Psoas muscle (tissue), 8 donors: Measurements from ENCODE around the gene TNPO2. TPM values are rescaled to one million over a fixed set of nuclear protein-coding genes. Genes with fewer than 3 reads are reported as not detected.

Source experiments
- ATAC-seq, 4 donors: fragments of 200-7000 bp; cut with Tn5 transposase; one replicate each; pipeline ENCODE4 v1.9.1; 2020; ENCODE audit warnings: moderate library complexity in 3 of 4, mild to moderate bottlenecking in 2 of 4
- DNase-seq, 2 donors: peaks; one replicate each; pipeline ENCODE4 v3.0.0-alpha.2; 2020
- H3K27ac ChIP-seq: fragments of 200-600 bp; one replicate; pipeline ENCODE4 v1.8.0; 2022
- H3K27me3 ChIP-seq, 3 donors: fragments of 200-600 bp in 1 of 3; one replicate each; pipeline versions ENCODE4 v1.6.1 to v1.8.0; 2013 to 2022; ENCODE audit warnings: low read length in 2 of 3, mild to moderate bottlenecking in 2 of 3, moderate library complexity in 1 of 3; ENCODE audit not compliant: insufficient read depth in 3 of 3
- H3K36me3 ChIP-seq, 2 donors: fragments of 200-600 bp in 1 of 2; one replicate each; pipeline versions ENCODE4 v1.6.1 to v1.8.0; 2013 to 2022; ENCODE audit warnings: low read depth in 1 of 2, mild to moderate bottlenecking in 1 of 2, moderate library complexity in 1 of 2; ENCODE audit not compliant: insufficient read depth in 1 of 2
- H3K4me1 ChIP-seq: fragments of 200-600 bp; one replicate; pipeline ENCODE4 v1.8.0; 2022
- H3K4me3 ChIP-seq: fragments of 200-600 bp; one replicate; pipeline ENCODE4 v1.8.0; 2022; ENCODE audit warnings: mild to moderate bottlenecking
- H3K9me3 ChIP-seq: fragments of 200-600 bp; one replicate; pipeline ENCODE4 v1.8.0; 2022
- CTCF ChIP-seq: fragments of 200-600 bp; IDR thresholded peaks from one replicate; pipeline ENCODE4 v1.8.0; 2022; ENCODE audit warnings: antibody characterized with exemption
- WGBS, 3 donors: extraction: QIAGEN DNeasy Blood & Tissue Kit; methylation state at CpG; one replicate each; pipeline versions ENCODE4 v1.1.6 to v1.1.7; 2013; 5-methylcytosine and 5-hydroxymethylcytosine counted together
- intact Hi-C, 2 donors: fragments of 100-400 bp; cut with DNase I; formaldehyde crosslinking; loops; one replicate each; pipeline versions ENCODE4 v1.11.0 to v1.14.2; 2022
- polyA plus RNA-seq, 3 donors: library from polyadenylated mRNA; stranded (reverse); fragments of 200-250 nt; gene quantifications; one replicate each; pipeline ENCODE4 v1.2.3, GENCODE V29; 2013
- total RNA-seq, 4 donors: library from RNA; stranded (reverse); fragmentation: NEBNext Ultra II Directional in 2 of 4; extraction: Animal tissue kit (Norgen Biotek cat#: 25700) in 2 of 4; gene quantifications; one replicate each; pipeline versions ENCODE4 v1.2.1 to v1.2.4, GENCODE V29; 2021 to 2023
- donor health status: healthy with polysubstance abuse.
- donor health status: DM: no; HTN: no; CAD: no; lungs with moderate emphysema.
- donor health status: Bipolar disorder and iron deficiency.
- donor health status: healthy.
- donor health status: DM: yes; HTN: yes; CAD: no.
- donor health status: DM: no; HTN: no; CAD: no.
- donor health status: DM: no; HTN: no; CAD: no.
- donor health status: DM: yes; HTN: yes; CAD: no.

Gene TNPO2
- total and polyA plus RNA-seq, 7 donors: 17.4 to 48.1 (median 31.2) TPM

- Histone ChIP-seq H3K4me3 (no peak overlapping the region), H3K9me3 (no peaks in the 10 kb centered on the region), H3K27me3 (peaks cover 0 to 27% (median 15%) of the 10 kb centered on the region in 3 donors), H3K4me1 (no peaks in the 10 kb centered on the region), H3K27ac (no peak overlapping the region), H3K36me3 (no peaks in the 10 kb centered on the region)
- DNase-seq (no peak), ATAC-seq (no peak)
- WGBS, 3 donors: 67 to 71% (median 70%) methylated on average over 49 to 50 of the region's 50 CpGs
- intact Hi-C loops: no loop called here
- no peak for TF ChIP-seq CTCF
These were observed 30.9 kb upstream of the TNPO2 start for GRCh38 chr19:12754465-12755196.

- DNase-seq (no peak), ATAC-seq (no peak)
- Histone ChIP-seq H3K27me3 (peaks cover 0 to 30% (median 17%) of the 10 kb centered on the region in 3 donors), H3K9me3 (no peaks in the 10 kb centered on the region), H3K4me3 (no peak overlapping the region), H3K27ac (no peak overlapping the region), H3K36me3 (peaks cover 8 to 10% of the 10 kb centered on the region in 2 donors), H3K4me1 (no peaks in the 10 kb centered on the region)
- TF ChIP-seq CTCF: no peak
- intact Hi-C loops: no loop called here
- WGBS, 3 donors: 68 to 79% (median 71%) methylated on average over 21 to 23 of the region's 23 CpGs
These were observed 28.5 kb upstream of the TNPO2 start for GRCh38 chr19:12752056-12752781.

- no peak within 1 kb of the TSS for H3K27ac ChIP-seq
- peaks cover 11 to 15% of the 10 kb centered on the region in 2 donors for H3K36me3 ChIP-seq
- no peak within 1 kb of the TSS for H3K4me3 ChIP-seq
- no peak for TF ChIP-seq CTCF
- no peak for DNase-seq
- no peak for ATAC-seq
- H3K9me3 ChIP-seq: no peaks in the 10 kb centered on the region
- H3K4me1 ChIP-seq: no peaks in the 10 kb centered on the region
- WGBS, 3 donors: 49 to 63% (median 52%) methylated on average over 14 of the region's 14 CpGs
- peaks cover 0 to 30% (median 17%) of the 10 kb centered on the region in 3 donors for H3K27me3 ChIP-seq
- intact Hi-C loops: no loop called here
These were observed 27.9 kb upstream of the TNPO2 start, which contains the start of gene BEST2 for GRCh38 chr19:12751635-12752034. BEST2 (plus strand) TSS chr19:12751791; CDS start chr19:12752593, 802 bp downstream.

GRCh38 chr19:12750851-12751250 lies 27.1 kb upstream of the TNPO2 start:
- intact Hi-C loops: no loop called here
- Histone ChIP-seq H3K27me3 (peaks cover 0 to 30% (median 17%) of the 10 kb centered on the region in 3 donors), H3K36me3 (peaks cover 14 to 23% of the 10 kb centered on the region in 2 donors), H3K27ac (no peak overlapping the region), H3K4me1 (no peaks in the 10 kb centered on the region), H3K9me3 (no peaks in the 10 kb centered on the region), H3K4me3 (no peak overlapping the region)
- 44 to 53% (median 50%) methylated on average over 9 of the region's 9 CpGs for WGBS, 3 donors
- no peak for TF ChIP-seq CTCF
- ATAC-seq (no peak), DNase-seq (no peak)
